Activated CD4-positive, alpha-beta T cell treated with anti-CD3 and anti-CD28 coated beads, Interleukin-2, Interleukin-4, amounts not matched to agents 100 ng/mL and 50 ng/mL, durations not matched to agents 16 hours and 8 hours (primary cell): ENCODE results near the gene RRP12.
"Not testable (repeated sequence)": the region's sequence is repeated elsewhere in the genome, so short reads cannot be mapped to it uniquely, and the experiment has no call there.

Source experiments
- DNase-seq: peaks from one replicate; pipeline ENCODE4 v3.0.0-alpha.2; 2020; ENCODE audit warnings: low spot score

RRP12 gene

DNA sequence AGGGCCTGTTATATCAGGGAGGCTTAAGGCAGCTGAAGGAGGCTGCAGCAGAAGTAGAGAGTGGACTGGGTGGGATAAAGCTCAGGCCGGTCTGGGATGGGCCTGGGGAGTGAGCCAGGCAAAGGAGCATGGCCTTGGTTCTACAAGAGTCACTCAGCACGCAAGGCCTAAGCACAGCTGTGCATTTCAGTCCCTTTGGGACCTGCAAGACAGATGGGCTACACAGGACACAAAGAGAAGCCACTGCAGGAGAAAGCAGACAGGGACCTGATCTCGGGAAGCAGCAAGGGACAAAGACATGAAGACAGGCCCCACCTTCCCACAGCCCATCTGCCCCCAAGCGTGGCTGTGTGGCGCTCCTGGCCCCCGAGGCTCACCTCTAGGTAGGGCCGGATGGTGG lies 29.4 kb downstream of the RRP12 start:
- DNase-seq, result no peak

- DNase-seq, result no peak
These were observed 34.0 kb downstream of the RRP12 start for GRCh38 chr10:97367126-97367649.

DNA sequence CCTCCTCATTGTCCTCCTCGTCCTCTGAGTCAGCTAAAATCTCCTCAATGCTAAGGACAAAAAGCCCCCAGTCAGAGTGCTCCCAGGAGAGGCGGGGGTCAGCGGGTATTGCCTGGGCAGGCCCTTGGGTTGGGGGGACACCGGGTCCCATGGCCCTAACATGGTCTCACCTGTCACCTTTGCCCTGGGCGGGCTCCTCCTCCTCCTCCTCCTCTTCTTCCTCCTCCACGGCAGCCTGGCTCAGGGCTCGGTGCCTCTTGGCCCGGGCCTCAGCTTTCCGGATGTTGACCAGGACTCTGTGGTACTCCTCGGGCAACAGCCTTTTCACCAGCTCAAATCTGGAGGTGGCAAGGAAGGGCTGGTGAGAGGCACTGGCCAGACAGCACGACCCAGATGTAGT lies 34.6 kb downstream of the RRP12 start:
- no peak for DNase-seq

DNA sequence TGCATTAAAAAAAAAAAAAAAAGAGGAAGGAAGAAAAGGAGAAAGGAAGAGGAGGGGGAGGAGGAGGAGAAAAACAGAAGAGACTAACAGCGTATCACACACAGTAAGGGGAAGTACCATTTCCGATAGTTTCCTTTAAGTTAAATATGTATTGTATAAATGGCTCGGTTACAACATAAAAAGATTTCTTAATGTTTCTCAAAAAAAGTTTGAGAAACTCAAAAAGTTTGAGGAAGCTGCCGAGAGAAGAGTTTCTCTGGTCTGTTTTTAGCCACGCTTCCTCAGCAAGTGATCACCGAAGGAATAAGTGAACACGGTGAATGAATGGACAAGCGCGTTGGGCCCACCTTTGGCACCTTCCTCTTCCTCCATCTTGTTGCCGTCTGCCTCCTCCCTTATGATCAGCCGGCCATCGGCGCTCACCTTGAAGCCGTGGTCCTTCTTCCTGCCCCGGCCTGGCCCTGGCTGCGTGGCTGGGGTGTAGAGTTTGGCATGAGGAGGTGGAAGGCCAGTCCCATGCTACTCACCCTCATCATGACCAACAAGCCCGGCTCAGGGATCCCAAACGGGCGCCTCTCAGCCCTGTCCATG lies 35.3 kb downstream of the RRP12 start:
- no peak for DNase-seq

GRCh38 chr10:97363071-97363470 lies 38.1 kb downstream of the RRP12 start:
- no peak for DNase-seq

DNA sequence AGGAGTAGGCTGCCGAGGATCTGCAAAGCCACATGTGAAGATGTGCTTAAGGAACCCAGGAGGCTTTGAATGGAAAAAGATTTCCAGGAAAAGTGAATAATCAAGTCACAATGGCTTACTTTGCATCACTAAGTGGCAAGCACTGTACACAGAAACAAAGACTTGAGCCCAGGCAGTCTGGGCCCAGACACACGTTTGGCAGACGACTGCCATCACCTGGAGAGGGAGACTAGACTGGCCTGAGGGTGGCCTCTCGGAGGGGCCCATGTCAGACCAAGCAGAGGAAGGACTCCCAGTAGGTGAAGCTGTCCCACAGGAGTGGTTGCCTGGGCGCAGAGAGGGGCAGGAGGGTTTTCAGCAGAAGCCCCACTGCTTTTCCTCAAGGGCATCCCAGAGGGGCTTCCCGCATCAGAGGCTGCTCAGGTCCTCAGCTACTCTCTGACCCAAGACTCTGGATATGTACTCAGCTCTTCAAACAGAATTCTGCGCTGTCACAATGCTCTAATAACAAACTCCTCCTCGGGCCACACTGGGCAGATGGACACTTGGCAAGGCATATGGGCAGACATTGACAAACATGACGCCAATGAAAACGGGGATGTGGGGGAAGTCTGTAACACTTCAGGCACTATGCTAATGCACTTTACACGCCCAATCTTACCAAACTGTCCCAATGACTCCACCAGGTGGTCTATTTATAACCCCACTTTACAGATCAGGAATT lies 38.7 kb downstream of the RRP12 start:
- no peak for DNase-seq

- no peak for DNase-seq
These were observed 39.6 kb downstream of the RRP12 start for GRCh38 chr10:97361537-97361901.

DNA sequence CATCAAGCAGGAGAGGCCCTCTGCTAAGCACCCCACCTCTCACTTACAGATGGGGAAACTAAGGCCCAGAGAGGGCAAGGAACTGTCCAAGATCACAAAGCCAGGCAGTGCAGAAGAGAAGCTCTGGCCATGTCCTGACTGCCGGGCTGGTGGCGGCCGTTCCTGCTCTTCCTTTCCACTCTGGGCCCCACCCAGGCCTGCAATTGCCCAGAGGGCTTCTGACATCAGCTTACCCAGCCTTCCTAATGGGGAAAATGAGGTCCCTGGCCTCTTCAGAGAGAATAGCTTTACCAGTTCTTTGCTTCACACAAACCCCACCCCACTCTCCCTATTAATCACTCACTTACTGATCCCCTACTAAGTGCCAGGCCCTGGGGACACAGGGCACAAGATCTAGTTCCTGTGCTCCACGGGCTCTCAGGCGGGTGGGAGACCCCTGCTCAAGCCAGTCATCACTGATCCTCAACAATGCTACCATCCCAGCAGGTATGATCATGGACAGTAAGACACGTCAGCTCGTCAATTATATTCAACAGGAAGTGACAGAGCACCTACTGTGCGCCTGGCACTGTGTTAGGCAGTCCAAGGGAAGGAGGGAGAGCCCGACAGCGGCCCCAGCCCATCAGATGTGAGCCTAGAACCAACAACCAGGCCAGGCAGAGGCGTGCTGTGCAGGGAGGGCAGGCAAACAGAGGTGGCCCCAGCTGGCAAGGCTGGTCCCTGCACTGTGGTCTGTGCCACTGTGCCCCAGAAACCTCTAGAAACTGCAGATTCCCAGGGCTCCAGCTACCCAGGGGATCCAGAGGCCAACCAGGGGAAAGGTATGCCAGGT lies 40.2 kb downstream of the RRP12 start:
- no peak for DNase-seq

- no peak for DNase-seq
These were observed 42.4 kb downstream of the RRP12 start for GRCh38 chr10:97358781-97359180.

- DNase-seq, result no peak
These were observed 42.8 kb downstream of the RRP12 start for GRCh38 chr10:97358349-97358748.

- DNase-seq, result no peak
These were observed 44.2 kb downstream of the RRP12 start for GRCh38 chr10:97356918-97357317.

DNA sequence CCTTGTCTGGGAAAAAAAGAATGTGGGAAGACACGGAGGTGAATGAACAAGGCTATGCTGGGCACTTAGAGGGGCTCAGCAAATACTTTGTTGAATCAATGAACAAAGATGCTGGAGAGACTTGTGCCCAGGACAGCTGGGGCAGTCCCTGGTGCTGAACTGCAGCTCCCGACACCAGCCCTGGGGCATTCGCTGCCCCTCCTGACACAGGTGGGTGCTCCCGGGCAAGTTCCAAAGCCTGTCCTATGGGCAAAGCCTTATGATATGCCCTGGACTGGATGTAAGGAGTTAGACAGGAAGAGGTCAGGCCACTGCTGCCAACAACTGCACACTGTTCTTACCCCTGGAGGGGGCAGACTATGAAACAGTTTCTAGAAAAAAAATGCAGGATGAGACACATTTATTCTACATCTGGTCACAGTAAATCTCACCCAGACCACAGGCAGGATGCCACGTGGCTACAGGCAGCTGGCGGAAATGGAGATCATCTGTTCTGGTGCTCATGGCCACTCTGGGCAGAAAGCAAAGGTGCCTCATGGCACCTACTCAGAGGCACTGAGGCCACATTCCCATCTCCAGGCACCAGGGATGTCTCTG lies 44.7 kb downstream of the RRP12 start:
- DNase-seq, result no peak

- no peak for DNase-seq
These were observed 45.6 kb downstream of the RRP12 start for GRCh38 chr10:97355571-97355975.

- no peak for DNase-seq
These were observed 47.2 kb downstream of the RRP12 start for GRCh38 chr10:97353945-97354344.

- DNase-seq, result no peak
These were observed 51.2 kb downstream of the RRP12 start for GRCh38 chr10:97349752-97350513.

DNA sequence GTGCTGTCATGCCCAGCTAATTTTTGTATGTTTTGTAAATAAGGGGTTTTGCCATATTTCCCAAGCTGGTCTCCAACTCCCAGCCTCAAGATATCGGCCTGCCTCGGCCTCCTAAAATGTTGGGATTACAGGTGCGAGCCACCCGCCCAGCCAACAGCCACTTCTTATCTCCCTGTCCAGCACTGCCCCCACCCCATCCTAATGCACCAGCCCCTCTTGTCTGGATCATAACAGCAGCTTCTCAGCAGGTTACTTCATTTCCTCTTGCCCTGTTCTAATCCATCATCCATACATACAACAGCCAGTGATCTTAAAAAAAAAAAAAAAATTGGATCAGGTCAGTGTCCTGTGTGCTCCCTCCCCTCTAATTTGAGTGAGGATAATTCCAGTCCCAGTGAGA lies 53.8 kb downstream of the RRP12 start:
- DNase-seq, result no peak

DNA sequence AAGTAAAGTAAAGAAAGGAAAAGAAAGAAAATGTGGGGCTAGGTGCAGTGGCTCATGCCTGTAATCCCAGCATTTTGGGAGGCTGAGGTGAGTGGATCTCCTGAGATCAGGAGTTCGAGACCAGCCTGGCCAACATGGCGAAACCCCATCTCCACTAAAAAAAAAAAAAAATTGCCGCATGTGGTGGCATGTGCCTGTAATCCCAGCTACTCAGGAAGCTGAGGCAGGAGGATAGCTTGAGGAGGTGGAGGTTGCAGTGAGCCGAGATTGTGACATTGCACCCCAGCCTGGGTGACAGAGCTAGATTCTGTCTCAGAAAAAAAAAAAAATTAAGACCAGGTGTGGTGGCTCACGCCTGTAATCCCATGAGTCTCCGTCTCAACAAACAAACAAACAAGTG lies 57.5 kb downstream of the RRP12 start:
- not testable (repeated sequence) for DNase-seq

GRCh38 chr10:97341416-97341815 lies 59.7 kb downstream of the RRP12 start:
- DNase-seq, result no peak

DNA sequence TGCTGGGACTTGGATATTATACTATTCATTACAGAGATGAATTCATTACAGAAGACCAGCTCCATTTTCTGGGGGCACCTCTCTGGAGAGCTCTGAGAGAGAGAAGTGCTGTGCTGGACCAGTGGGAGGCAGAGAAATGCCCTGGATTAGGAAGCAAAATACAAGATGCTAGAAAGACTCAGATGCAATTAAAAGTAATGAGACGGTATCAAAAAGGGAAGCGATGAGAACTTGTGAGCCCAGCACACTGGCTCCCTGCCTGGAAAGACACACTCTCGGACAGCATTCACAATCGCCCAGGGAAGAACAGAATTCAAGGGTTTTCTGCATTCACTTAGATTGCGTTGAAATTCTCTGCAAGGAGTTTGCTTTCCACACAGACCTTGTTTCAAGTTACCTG lies 63.1 kb downstream of the RRP12 start:
- no peak for DNase-seq

GRCh38 chr10:97336942-97337831 lies 64.0 kb downstream of the RRP12 start:
- DNase-seq, result no peak

DNA sequence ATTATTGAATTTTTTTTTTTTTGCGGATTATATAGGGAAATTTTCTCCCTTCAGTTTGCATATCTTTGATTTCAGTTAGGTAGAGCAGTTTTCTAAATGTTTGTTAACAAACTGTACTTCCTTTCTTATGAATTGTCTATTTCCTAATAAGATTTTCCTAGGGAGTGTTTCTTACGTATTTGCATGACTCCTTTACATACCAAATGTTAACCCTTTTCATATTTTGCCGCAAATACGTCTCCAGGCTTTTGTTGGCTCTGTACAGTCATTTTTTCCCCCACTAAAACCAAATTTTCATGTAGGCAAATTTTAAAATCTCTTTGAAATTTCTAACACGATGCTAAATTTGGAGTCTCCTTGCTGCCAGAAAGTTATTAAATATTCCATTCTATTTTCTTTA lies 64.7 kb downstream of the RRP12 start:
- DNase-seq, result no peak
